ENCODE results near the gene SLC9A3.
A peak's percentile ranks its signal among the peaks of the same experiment; 100 is the strongest.

The SLC9A3 gene

DNA sequence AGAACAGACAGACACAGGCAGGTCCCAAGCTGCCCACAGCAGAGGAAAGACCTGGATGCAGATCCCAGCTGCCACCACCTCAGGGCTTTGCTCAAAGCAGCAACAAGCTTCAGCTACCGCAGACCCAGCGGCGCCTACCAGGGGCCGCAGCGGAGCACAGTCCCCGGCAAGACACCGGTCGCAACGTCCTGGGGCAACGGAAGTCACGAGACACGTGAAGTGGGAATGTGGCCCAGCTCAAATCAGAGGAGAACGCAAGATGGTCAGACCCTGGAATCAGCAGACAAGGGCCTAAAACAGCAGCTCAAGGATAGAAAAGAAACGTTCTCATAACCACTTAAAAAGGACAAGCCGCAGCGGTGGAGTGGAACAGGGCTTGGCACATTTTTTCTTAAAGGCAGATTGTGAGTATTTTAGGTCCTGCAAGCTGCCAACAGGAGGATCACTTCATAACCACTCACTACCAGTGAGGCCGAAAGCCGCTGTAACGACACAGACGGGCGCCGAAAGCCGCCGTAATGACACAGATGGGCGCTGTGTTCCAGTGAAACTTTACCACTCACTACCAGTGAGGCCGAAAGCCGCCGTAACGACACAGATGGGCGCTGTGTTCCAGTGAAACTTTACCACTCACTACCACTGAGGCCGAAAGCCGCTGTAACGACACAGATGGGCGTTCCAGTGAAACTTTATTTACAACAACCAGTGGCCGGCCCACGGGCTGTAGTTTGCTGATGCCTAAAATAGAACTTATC is 21.7 kb downstream of the SLC9A3 start:
- DNase-seq, result no peak

DNA sequence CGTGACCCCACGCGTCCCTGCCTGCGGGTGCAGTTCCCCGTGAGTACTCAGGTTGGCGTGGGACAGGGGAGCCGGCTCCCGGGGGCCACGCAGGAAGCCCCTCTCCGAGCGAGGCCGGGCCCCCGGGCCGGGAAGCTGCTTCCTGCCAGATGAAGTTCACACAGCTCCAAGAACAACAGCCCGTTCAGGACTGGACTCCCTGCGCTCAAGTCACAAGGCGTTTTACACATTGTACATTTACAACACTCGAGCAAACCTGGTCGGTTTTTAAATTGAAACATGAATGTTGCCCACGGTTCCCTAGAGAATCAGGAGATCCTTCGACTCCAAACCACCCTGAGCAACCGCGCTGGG is 22.4 kb downstream of the SLC9A3 start:
- no peak for DNase-seq

DNA sequence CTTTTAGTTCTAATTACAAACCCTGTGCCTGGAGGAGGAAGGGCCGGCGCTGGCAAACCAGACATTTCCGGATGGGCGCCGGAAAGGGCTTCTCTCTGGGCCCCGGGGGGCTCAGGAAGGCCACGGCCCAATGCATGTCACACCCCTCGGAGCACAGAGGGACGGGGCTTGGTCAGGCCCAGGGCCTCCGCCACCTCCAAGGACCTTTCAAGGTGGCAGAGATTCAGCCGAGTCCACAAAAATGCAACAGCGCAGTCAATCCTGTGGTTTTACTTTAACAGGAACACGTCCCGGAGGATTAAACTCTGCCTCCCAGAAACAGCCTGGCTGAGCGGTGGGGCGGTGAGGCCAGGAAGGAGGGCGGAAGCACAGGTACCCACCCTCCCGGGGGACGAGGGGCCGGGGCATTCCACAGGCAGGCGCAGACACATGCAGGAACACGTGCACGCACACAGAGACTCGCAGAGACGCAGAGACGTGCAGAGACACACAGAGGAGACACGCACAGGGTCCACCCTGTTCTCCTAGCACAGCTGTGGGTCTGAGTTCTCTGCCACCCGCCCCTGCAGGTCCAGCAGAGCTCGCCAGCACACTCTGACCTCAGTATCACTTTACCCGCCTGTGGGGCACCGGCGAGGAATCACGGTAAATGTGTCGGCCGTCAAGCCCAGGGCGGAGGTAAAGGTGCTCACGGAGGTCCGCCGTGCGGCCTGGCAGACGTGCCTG is 23.0 kb downstream of the SLC9A3 start:
- no peak for DNase-seq

DNA sequence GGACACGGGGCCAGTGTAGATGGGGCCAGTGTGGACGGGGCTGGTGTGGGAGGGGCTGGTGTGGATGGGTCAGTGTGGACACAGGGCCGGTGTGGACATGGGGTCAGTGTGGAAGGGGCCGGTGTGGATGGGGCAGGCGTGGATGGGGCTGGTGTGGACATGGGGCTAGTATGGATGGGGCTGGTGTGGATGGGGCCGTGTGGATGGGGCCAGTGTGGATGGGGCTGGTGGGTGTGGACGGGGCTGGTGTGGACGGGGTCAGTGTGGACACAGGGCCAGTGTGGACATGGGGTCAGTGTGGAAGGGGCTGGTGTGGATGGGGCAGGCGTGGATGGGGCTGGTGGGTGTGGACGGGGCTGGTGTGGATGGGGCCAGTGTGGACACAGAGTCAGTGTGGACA is 23.8 kb downstream of the SLC9A3 start:
- DNase-seq, result no peak

DNA sequence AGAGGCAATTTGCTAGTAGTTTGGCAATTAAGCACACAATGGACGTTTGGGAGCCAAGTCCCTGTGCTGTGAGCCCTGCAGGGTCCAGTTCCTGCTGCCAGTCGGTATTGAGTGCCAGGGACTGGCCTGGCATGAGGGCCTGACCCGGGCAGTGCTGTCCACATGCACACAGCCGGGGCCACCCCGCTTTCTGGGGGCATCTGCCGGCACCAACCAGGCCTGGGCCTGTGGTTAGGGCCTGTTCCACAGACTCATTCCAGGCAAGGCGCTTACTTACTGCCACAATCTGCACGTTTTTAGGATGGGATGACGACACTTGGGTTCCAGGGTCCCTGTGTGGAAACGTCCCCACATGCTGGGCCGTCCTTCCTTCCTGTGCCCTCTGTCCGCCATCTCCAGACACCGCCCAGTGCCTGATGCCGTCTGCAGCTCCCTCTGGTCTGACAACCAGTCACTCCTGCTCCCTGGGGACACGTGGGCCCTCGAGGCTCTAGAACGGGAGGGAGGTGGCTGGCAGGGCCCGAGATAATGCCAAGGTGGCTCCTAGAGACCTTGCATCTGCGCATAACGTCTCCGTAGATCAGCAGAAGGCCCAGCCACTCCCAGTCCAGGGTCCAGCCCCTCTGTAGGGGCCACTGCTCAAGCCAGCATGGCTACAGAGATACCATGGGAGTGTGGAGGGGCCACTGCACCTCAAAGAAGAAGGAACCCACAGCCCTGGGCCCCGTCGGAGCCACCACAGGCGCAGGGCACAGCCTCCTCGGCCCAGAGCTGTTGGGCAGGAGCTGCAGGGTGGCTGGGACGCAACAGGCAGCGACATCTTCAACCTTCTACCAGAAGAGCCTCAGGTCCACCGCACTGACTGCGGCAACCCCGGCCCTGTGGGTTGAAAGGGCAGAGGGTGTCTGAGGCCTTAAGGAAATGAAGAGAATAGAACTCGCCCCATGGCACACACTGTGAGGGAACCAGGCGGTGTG is 24.7 kb downstream of the SLC9A3 start:
- DNase-seq, result no peak

DNA sequence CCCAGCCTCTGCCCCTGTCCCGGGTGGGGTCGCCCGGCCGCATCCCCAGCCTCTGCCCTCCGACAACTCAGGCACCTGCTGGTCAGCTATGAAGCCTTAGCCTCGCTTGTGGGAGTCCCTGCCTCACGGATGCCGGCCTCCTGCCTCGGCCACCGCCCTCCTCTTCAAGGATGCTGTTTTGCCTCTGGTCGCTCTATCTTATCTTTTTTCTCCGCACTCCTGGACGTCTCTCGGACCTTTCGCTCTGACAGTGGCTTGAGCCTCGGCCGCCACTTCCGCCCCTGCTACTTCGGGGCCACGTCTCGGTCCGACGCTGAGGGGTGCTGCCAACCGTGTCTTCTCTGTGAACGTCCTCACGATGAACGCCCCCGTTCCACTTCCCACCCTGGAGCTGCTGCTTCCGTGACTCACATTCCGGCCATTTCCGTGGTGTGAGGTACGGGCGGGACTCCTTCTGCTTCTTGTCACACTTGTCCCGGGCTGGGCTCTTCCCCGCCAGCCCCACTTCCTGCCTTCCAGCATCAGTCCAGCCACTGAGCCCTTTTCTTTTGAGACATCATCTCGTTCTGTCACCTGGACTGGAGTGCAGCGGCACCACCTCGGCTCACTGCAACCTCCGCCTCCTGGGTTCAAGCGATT is 26.3 kb downstream of the SLC9A3 start:
- DNase-seq, result no peak

DNA sequence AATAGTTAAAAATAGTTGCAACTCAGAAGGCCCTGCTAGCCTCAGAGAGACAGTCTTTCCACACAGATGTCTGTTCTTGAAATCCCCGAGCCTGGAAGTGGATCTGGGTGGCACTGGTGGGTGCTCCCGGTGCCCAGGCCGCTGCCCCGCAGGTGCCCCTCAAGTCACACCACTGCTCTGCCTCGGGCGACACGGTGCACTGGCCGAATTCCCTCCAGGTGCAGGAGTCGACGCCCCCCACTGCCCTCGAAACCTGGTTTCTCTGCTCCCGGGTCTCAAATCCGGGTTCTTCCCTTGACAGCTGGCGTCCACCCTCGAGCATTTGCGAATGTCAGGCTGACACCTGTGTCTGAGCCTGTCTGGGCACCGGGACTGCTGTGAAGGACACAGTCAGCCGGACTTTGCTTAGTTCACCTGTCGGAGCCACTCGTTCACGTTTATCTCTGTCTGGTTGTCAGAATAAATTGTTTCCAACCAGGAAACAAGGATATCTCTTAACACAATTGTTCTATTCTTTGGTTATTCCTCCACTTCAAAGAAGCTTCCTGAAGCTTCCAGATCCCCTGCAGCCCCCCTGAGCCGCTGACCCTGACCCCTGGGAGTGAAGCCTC is 27.1 kb downstream of the SLC9A3 start:
- no peak for DNase-seq

DNA sequence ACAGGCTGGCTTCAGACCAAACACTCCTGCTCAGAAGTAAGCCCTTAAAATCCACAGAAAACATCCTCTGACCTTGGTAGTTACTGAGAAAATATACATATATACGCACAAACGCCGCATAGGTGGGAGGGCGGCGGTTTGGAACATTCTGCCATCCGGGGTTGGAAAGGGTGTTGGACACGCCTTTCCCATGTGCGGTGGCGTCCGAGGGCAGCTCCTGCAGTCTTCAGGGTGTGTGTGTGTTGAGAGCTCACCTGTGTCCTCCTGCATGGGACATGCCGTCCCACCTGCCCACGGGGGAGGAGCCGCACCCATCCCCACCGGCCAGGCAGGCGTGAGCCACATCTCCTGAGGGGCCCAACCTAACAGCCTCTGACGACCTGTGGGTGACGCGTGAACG is 28.2 kb downstream of the SLC9A3 start:
- no peak for DNase-seq

DNA sequence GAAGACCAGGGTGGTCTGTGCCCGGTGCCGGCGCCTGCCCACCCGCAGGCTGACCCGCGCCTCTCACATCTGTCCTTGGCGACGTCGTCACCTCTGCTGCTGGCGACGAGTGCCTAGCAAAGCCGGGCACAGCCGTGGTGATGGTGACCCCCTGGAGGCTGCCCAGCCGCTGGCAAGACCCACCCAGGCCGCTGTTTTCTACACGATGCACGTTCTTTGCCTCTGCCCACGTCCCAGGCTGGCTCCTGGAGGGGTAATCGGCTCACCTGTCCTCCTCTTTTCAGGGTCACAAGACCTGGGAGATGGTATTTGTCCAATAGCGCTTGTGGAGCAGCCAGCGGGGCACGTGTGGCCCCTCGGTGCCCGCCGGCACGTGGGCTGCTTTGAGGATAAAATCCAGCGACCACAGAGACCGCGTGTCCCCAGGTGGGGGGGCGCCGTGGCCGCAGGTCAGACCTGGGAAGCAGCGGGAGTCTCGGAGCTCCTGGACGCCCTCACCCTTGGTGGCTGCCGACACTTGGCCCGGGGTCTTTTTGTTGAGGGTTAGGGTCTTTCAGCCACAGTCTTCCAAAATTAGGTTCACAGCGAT is 29.5 kb downstream of the SLC9A3 start:
- no peak for DNase-seq

DNA sequence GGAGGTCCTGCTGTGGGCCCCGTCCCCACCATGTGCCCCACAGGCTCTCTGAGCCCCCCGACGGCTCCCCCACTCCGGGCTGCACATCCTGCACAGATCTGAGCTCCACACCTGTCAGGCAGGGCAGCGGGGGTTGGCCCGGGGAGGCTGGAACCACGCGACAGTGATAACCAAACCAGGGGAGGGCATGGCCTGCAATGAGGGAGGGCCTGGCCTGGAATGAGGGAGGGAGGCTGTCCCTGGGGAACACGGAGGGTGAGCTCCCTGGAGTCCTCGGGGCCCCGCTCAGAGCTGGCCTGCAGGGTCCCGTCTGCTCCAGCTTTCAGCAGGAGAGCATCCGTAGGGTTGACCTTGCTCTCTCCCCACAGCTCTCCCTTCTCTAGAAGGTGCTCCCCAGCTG is 30.5 kb downstream of the SLC9A3 start:
- DNase-seq, result no peak

DNA sequence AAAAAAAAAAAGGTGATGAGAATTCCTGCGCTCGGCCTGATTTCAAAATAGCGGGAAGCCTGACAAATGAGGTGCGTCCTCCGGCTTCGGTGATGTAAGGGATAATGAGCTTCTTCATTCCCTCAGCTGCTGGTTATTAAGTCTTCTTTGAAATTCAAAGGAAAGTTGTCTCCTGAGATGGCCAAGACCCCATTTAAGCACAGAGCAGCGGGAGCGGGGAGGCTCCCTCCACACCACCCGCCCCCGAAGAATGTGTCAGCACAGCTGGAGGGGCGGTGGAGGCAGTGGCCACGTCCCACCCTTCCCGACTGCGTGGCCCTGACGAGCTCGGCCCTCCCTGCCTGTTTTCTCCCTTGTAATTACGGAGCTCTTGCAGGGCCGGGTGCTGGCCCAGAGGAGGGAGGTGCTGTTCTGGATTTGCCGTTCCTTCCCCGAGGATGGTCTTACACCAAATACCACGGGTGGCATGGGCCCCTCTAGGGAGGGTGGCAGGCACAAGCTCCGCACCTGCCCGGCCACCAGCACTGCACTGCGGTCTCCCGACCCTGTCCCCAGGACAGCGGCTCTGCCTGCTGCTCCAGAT is 31.0 kb downstream of the SLC9A3 start:
- DNase-seq, result no peak

DNA sequence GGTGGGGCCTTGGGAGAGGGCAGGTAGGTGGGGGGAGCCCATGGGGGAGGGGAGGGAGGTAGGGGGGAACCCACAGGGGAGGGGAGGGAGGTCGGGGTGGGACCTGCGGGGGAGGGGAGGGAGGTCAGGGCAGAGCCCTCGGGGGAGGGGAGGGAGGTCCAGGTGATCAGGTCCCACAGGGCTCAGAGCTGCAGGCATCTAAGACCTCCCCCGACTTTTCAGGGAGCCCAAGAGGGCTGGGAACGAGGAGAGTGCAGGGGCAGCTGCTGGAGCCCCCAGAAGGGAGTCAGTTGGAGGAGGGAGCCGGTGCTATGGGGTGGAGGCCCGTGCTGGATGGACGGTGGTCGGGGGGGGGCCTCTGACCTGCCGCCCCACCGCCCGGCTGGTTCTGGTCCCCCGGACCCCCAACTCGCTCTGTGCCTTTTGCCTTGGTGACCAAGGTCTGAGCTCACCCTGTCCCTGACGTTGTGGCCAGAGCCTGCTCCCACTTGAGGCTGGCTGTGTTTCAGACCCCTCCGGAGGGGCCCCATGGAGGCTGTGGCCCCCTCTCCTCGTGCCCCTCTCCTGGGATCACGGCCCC is 31.8 kb downstream of the SLC9A3 start:
- no peak for DNase-seq

DNA sequence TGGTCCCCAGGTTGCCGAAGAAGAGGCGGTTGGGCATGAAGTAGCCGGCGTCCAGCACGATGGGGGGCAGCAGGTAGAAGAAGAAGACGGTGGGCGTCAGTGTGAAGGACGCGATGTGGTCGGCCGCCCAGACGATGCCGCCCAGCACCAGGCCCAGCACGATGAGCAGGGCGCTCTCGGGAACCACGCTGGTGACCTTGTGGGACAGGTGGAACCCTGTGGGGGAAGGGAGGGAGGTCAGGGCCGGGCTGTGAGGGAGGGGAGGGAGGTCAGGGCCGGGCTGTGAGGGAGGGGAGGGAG is 32.4 kb downstream of the SLC9A3 start:
- no peak for DNase-seq

DNA sequence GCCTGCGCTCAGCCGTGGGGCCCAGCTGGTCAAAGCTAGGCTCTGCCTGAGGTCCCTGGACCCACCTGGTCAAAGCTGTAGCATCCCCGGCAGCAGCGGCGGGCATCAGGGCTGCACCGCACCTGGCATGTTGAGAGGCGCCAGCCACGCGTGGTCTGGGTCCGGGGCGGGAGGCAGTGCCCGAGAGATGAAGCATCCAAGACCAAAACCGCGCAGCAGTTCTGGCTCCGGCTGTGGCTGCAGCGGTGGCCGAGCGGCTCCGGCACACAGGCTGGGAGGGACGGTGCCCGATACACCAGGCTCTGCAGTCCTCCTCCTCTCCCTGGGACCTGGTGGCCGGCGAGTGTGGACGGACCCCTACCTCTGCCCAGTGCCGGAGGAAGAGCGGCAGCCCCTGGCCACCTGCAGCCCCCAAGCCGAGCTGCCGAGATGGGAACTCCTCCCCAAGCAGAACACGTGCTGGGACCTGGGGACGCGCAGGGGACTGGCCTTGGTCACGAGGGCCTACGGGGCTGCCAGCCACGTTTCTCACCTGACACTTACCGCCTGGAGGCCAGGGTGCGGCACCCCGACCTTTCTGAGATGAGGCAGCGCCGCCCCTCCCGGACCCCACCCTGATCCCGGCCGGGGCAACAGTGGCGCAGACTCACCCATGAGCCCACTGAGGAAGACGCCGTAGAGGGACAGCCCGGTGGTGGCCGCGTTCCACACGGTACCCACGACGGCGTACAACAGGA is 33.0 kb downstream of the SLC9A3 start:
- DNase-seq, result no peak

DNA sequence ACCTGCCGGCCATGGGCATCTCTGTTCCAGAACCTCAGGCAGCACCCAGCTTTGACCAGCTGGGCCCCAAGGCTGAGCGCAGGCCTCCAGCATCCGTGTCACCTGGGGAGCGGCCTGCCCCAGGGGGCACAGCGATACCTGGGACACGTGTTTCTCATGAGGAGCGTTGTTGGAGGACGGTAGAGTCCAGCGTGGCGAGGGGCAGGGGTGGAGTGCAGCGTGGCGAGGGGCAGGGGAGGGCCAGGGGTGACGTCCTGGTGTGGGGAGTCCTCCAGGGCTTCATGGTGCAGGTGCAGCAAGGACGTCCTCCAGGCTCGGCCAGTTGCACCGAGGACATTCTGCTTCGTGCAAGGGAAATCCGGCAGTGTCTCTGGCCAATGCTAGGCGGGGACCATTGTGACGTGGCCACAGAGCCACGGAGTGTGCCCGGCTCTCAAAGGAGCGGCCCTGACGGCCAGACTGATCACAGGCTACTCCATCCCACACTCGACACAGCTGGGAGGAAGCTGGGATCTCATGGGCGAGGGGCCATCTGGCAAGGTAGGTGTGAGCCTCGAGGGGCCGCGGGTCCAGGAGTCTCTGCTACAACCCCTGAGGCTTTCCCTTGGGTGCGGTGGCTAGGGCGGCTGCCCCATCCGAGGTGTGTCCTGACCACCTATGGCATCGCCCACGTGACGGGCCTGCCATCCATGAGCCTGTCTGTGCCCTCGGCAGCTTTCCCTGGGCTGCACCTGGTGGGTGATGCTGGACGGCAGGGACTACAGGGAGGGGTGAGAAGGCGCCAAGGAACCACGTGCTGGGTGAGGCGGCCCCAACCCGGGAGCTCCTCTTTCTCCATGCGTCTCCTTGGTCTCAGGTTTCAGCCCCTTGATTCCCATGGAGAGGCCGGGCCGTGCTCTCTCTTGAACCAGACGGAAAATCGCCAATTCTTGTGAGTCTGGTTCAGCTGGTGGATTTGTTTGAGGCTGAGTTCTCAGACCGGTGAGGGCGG is 33.8 kb downstream of the SLC9A3 start:
- DNase-seq, result peak; percentile 54

DNA sequence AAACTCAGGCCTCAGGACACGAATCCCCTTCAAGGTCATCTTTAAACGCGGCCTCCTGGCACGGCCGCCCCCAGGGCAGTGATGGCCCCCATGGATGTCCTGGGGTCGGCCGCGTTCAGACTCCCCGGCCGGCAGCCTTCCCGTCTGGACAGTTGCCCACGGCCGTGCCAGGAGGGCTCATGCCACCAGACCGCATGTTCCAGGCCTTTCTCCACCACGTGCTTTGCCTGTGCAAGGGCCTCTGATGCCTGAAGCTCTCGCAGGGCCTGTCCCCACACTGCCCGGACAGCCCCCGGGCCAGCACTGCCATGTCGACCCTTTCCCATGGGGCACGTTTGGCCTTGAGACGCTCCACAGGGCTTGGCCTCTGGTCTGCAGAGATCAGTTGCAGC is 34.6 kb downstream of the SLC9A3 start:
- no peak for DNase-seq

DNA sequence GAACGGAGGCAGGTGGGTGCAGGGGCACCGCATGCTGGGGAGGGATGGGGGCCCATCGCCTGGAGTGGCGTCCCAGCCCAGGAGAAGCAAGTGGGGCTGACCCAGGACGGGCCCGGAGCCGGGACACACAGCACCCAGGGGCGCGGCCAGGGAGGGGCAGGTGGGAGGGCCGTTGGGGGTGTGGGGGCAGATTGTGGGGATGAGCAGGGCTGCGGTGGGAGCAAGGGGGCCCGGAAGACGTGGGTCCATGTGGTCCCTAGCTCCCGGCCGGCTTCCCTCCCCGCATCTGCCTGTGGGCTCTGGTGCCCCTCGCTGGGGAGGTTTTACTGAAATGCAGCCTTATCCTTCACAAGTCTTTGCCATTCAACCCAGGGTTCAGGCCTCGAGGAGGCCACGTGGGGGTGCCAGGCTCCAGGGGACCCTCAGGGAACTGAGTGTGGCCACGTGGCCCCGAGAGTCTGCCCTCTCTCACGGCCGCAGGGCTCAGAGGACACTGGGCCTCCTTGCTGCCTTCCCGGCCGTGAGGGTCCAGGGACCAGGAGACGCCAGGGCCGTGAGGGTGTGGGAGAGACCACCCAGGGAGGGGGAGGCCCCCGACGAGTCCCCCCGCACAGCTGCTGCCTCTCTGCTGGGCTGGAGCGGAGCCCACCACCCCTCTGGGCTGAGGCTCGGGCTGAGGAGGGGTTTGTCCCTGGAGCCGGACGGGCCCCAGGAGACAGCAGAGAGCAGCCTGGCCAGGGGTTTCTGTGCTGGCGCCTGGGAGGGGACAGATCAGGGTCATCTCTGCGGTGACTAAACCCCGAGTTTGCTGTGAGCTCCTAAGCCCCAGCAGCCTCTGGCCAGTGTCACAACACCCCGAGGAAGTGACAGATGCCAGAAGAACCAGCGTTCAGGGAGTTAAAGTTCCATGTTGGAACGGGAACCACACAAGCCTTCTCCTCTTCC is 35.2 kb downstream of the SLC9A3 start:
- DNase-seq, result no peak

DNA sequence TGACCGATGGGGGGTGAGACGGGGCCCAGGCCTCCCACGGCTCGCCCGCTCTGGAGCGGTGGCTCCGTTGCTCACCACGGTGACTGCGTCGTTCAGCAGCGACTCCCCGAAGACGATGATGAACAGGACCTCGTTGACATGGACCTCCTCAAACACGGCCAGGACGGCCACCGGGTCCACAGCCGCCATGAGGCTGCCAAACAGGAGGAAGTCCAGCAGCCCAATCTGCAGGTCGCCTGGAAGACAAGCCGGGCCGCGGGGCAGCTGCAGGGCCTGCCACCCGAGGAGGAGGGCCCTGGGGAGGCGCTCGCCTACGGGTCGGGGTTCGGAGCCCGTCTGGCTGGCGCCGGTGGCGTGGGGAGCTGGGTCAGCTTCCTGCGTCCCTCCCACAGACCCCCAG is 36.0 kb downstream of the SLC9A3 start:
- no peak for DNase-seq

Data from NCI-H1105 (cell line).